GM12872 (cell line): ENCODE data around the gene TNP2.

Experiments
- CTCF ChIP-seq: IDR thresholded peaks from 3 replicates; pipeline ENCODE4 v1.5.1; 2011; ENCODE audit warnings: low read depth, mild to moderate bottlenecking, low read length, moderate library complexity; ENCODE audit not compliant: insufficient read depth

The TNP2 gene

GRCh38 chr16:11255737-11256660 is 13.1 kb downstream of the TNP2 start, which contains the start of gene SOCS1:
Gene SOCS1 (minus strand): TSS chr16:11256204. CDS start chr16:11255478, 726 bp downstream.
- TF ChIP-seq CTCF: peak; percentile 69

- TF ChIP-seq CTCF: peak; percentile 43
Measured at GRCh38 chr16:11254913-11255736, 14.0 kb downstream of the TNP2 start.

GRCh38 chr16:11253995-11254912 is 14.9 kb downstream of the TNP2 start:
- TF ChIP-seq CTCF: no peak

GRCh38 chr16:11253009-11253994 is 15.8 kb downstream of the TNP2 start:
- TF ChIP-seq CTCF: no peak

GRCh38 chr16:11252482-11252931 is 16.6 kb downstream of the TNP2 start:
- no peak for TF ChIP-seq CTCF
